Stimulated activated CD8-positive, alpha-beta memory T cell treated with anti-CD3 and anti-CD28 coated beads, Interleukin-2, amount 100 ng/mL, for 1 hour (primary cell): ENCODE results near the gene HDGFL3.
"Not testable (repeated sequence)": the region's sequence is repeated elsewhere in the genome, so short reads cannot be mapped to it uniquely, and the experiment has no call there.

ENCODE experiments used
- DNase-seq, 2 donors: peaks; one replicate each; pipeline ENCODE4 v3.0.0-alpha.2; 2020; ENCODE audit warnings: low read depth in 2 of 2

Gene HDGFL3

GRCh38 chr15:83207660-83208366 lies at the start of gene HDGFL3:
Gene HDGFL3 (minus strand): TSS chr15:83207823. CDS start chr15:83207414, 409 bp downstream.
- DNase-seq, result no peak

GRCh38 chr15:83250781-83251180 lies 43.2 kb upstream of the HDGFL3 start:
- DNase-seq, result no peak

GRCh38 chr15:83249030-83249343 lies 41.4 kb upstream of the HDGFL3 start:
- no peak for DNase-seq

DNA sequence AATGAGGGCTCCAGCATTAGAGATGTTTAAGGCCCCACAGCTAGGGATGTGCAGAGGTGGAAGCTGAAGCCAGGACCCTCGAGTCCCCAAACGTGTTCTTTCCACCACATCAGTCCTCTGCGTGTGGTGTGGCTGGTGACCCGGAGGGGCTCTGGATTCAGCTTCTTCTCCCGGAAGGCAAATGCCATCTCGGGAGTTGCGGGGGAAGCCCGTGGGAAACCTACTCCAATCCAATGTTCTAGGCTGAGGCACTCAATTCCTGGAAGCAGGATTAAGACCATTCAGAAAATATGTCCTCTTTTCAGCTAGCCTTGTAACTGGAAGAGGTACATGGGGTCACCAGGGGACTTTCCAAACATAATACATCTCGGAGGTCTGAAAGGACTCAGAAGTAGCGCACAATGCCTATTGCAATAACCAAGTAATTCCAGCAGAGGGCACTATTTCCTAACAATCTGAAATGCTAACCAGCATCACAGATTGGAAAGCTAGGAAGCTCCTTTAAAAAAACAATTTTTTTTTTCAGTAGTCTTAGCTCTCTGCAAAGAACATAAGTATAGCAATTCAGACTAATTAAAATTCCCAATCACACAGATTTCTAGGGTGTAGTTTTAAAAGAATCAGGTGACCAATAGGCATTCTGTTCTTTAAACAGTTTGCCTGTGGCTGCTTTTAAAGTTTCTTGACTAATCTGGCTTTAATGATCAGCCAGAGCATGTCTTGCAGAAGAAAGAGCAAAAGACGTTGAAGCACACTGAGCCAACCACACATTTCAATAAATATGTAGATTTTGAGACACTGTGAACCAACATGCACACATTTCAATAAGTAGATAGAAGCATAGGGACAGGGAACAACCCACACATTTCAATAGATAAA lies 40.8 kb upstream of the HDGFL3 start:
- DNase-seq, result no peak

- DNase-seq, result no peak
Observed at GRCh38 chr15:83243634-83244033, 36.0 kb upstream of the HDGFL3 start.

DNA sequence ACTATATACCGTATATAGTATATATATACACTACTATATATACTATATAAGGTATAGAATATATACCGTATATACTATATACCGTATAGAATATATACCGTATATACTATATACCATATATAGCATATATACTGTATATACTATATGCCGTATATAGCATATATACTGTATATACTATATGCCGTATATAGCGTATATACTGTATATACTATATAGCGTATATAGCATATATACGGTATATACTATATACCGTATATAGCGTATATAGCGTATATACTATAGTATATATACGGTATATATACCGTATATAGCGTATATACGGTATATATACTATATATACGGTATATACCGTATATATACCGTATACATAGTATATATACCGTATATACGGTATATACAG lies 22.6 kb upstream of the HDGFL3 start:
- no peak for DNase-seq

- DNase-seq, result no peak
Observed at GRCh38 chr15:83225449-83225848, 17.8 kb upstream of the HDGFL3 start.

DNA sequence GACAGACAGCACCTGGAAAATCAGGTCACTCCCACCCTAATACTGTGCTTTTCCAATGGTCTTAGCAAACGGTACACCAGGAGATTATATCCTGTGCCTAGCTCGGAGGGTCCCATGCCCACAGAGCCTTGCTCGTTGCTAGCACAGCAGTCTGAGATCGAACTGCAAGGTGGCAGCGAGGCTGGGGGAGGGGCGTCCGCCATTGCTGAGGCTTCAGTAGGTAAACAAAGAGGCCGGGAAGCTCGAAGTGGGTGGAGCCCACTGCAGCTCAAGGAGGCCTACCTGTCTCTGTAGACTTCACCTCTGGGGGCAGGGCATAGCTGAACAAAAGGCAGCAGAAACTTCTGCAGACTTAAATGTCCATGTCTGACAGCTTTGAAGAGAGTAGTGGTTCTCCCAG lies 14.2 kb upstream of the HDGFL3 start:
- DNase-seq, result not testable (repeated sequence)

DNA sequence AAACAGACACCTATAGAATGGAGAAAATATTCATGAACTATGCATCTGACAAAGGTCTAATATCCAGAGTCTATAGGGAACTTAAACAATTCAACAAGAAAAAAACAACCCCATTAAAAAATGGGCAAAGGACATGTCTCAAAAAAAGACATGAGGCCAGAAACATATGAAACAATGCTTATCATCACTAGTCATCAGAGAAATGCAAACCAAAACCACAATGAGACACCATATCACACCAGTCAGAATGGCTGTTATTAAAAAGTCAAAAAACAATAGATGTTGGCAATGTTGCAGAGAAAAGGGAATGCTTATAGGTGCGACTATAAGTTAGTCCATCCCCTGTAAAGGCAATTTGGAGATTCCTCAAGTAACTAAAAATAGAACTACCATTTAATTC lies 11.4 kb upstream of the HDGFL3 start:
- DNase-seq, result no peak

GRCh38 chr15:83215306-83215705 lies 7.7 kb upstream of the HDGFL3 start:
- no peak for DNase-seq

DNA sequence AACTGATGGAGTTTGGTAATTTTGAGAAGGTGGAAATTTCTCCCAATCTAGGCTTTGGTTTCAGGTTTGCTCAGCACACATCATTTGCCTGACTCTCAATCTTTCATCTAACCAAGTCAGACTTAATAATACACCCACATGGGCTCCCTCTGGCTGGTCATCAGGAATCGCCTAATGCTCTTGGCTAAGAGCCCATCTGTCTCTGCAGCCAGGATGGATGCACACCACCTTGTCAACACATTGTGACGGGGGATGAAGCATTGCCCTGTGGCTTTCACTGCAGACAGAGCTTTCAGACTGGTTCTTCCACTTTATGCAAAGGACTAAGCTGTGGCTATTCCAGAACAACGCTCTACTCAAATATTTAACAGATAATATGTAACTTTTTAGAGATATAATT lies 3.0 kb upstream of the HDGFL3 start:
- no peak for DNase-seq

DNA sequence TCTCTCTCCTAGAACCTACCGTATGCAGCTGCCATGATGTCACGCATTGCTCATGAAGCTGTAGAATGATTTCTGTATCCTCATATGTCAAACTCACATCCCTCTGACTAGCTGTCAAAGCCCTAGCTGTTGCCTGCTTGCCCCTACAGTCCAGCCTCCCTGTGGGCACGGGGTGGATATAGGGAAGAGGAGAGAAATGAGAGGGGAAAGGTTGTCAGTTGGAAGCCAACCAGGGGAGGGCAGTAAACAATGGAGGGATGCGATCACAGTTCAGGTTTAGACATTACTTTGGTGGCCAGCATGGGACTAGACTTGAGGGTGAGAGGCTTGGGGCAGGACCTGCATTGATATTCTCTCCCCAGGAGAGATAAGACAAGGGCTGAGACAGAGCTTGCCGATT lies 1.7 kb upstream of the HDGFL3 start:
- no peak for DNase-seq

GRCh38 chr15:83208367-83208661 lies 691 bp upstream of the HDGFL3 start:
- DNase-seq, result no peak

- DNase-seq, result no peak
Observed at GRCh38 chr15:83207009-83207659, 489 bp downstream of the HDGFL3 start.

GRCh38 chr15:83206526-83207008 lies 1.1 kb downstream of the HDGFL3 start:
- no peak for DNase-seq

DNA sequence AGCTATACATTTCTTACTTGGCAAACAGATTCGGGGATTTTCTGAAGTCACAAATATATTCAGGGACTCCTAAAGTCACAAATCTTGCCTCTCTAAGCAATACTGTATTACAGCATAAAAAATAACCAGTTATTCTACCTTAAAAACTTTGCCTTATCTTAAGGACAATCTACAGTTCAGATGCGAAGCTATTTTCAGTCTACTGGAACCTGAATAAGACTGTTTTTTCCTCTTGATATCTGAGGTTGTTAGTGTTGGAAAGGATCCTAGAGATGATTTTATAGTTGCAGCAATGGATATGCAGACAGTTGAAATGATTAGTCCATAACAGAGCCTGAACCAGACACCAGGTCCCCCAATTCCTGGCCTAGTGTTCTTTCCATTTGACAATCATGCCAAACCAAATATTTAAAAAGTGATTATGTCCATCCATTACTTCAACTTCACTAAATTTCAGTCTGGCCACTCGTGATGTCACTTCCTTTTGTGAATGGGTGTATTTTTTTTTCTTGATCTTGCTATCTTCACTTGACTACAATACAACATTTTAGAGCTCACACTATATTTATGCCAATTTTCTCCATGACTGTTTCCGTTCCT lies 1.8 kb downstream of the HDGFL3 start:
- no peak for DNase-seq

GRCh38 chr15:83204697-83205096 lies 2.9 kb downstream of the HDGFL3 start:
- DNase-seq, result no peak

DNA sequence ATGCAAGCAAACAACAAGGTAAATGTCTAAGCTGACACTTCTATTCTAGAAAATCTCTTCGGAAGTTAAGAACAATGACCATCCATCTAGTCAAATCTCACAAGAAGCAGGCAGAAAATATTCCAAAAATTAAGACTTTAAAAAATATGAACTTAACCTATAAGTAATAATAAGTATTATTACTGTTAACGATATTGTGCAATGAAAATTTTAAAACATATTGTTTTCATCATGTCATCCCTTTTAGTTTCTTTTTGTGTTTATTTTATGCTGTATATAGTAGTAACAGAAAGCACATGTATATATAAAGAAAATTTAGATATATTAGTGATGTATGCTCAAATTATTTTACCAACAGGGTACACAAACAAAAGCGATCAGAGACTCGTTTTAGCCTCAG lies 4.1 kb downstream of the HDGFL3 start:
- no peak for DNase-seq

DNA sequence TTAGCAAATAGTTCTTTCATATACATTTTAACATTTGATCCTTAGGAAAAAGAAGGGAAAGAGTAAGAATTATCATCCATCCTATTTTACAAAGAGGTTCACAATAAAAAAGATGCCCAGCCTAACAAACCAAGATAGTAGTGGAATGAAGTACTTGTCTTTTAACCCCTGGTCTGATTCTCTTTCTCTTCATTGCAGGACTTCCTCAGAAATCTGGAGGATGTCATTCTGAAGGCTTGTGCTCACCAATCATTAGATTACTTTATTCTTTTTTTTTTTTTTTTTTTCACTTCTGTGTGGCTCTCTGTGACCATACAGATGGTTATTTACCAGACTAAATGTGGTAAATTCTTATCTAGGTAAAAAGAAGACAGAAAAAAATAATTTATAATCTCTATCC lies 7.0 kb downstream of the HDGFL3 start:
- DNase-seq, result no peak

DNA sequence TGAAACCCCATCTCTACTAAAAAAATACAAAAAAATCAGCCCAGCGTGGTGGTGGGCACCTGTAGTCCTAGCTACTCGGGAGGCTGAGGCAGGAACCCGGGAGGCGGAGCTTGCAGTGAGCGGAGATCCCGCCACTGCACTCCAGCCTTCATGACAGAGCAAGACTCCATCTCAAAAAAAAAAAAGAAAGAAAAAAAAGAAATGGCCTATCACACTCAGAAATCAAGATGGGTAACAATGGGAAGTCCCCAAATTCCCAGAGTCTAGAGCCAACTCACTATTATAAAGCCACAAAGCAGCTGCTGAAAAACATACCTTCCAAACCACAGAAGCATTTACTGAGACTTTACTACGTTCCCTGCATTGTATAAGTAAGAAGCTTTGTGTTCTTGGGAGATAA lies 7.5 kb downstream of the HDGFL3 start:
- no peak for DNase-seq

DNA sequence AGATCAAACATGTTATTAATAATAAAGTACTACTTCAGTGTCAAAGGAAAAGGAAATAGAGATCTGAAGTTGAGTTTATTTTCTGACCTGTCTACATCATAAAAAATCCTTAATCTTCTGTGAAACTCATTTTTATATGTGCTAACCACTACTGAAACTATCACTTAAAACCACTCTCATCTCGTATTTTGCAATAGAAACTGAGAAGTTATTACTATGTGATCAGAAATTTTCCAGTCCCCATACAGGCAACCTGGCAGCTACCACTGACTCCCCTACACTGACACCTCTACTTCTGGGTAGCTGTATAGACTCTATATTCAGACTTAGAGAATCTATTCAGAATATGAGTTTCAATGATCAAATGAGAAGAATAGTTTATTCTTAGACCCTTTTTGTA lies 8.3 kb downstream of the HDGFL3 start:
- no peak for DNase-seq

GRCh38 chr15:83198476-83198875 lies 9.1 kb downstream of the HDGFL3 start:
- no peak for DNase-seq

DNA sequence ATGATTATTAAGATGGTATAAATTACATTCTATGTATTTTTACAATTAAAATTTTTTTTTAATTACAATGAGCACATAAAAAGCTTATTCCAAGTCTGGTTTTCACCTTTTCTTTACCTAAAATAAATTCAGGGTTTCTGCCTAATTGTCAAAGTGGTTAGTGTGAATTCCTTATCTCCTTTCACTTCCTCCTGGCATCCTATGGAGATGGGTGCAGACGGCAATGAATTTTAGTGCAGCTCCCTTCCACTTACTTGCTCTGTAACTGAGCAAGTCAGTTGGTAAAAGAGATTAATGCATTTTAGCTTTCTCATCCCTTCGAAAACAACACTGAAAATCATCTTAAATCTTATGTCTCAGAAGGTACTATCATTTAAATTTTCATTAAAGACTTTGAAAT lies 13.1 kb downstream of the HDGFL3 start:
- DNase-seq, result no peak
